Chondrocyte (in vitro differentiated cells): Measurements from ENCODE around the gene KHNYN. TPM values are rescaled to one million over a fixed set of nuclear protein-coding genes. Genes with fewer than 3 reads are reported as not detected.

Experiments used
- DNase-seq: peaks from one replicate; pipeline ENCODE4 v3.0.0; 2021; ENCODE audit warnings: mixed read lengths, low spot score
- H3K27ac Mint-ChIP-seq: one replicate; pipeline ENCODE4 v1.8.0; 2021; ENCODE audit warnings: mild to moderate bottlenecking, moderate library complexity, mixed read lengths; ENCODE audit not compliant: unreplicated experiment
- H3K27me3 Mint-ChIP-seq: 2 replicates; pipeline ENCODE4 v1.8.0; 2021; ENCODE audit warnings: low read depth, mixed read lengths
- H3K36me3 Mint-ChIP-seq: 2 replicates; pipeline ENCODE4 v1.8.0; 2021; ENCODE audit warnings: low read depth, mixed read lengths
- H3K4me1 Mint-ChIP-seq: 2 replicates; pipeline ENCODE4 v1.8.0; 2021; ENCODE audit warnings: low read depth, mild to moderate bottlenecking, mixed read lengths
- H3K4me3 Mint-ChIP-seq: one replicate; pipeline ENCODE4 v1.8.0; 2021; ENCODE audit warnings: mild to moderate bottlenecking, moderate library complexity, mixed read lengths; ENCODE audit not compliant: unreplicated experiment
- H3K9me3 Mint-ChIP-seq: 2 replicates; pipeline ENCODE4 v1.8.0; 2021; ENCODE audit warnings: low read depth, mixed read lengths
- CTCF ChIP-seq: fragments of 200-600 bp; sonication (generic); IDR thresholded peaks from 2 replicates; pipeline ENCODE4 v1.5.0; 2021; ENCODE audit warnings: antibody characterized with exemption, mild to moderate bottlenecking, moderate library complexity
- total RNA-seq: library from RNA; stranded (reverse); gene quantifications from 3 replicates; pipeline ENCODE4 v1.2.1, GENCODE V29; 2021

Gene KHNYN
- total RNA-seq, 1 donor from 2014 or later, result 53.8 TPM

GRCh38 chr14:24415421-24416253, 14.1 kb upstream of the KHNYN start:
- H3K4me1 Mint-ChIP-seq, result no peaks in the 10 kb centered on the region
- no peak overlapping the region for H3K4me3 Mint-ChIP-seq
- no peak overlapping the region for H3K27ac Mint-ChIP-seq
- no peak for DNase-seq
- H3K9me3 Mint-ChIP-seq, result no peaks in the 10 kb centered on the region
- H3K27me3 Mint-ChIP-seq, result no peaks in the 10 kb centered on the region
- peaks cover 28% of the 10 kb centered on the region for H3K36me3 Mint-ChIP-seq
- TF ChIP-seq CTCF, result no peak

GRCh38 chr14:24416254-24416931, 13.4 kb upstream of the KHNYN start:
- no peaks in the 10 kb centered on the region for H3K27me3 Mint-ChIP-seq
- no peak overlapping the region for H3K4me3 Mint-ChIP-seq
- DNase-seq, result no peak
- no peaks in the 10 kb centered on the region for H3K9me3 Mint-ChIP-seq
- no peak for TF ChIP-seq CTCF
- H3K4me1 Mint-ChIP-seq, result no peaks in the 10 kb centered on the region
- H3K36me3 Mint-ChIP-seq, result peaks cover 26% of the 10 kb centered on the region
- no peak overlapping the region for H3K27ac Mint-ChIP-seq

GRCh38 chr14:24416932-24417619, 12.7 kb upstream of the KHNYN start:
- TF ChIP-seq CTCF, result no peak
- H3K27me3 Mint-ChIP-seq, result no peaks in the 10 kb centered on the region
- peaks cover 25% of the 10 kb centered on the region for H3K36me3 Mint-ChIP-seq
- no peaks in the 10 kb centered on the region for H3K9me3 Mint-ChIP-seq
- no peak for DNase-seq
- H3K27ac Mint-ChIP-seq, result no peak overlapping the region
- H3K4me1 Mint-ChIP-seq, result no peaks in the 10 kb centered on the region
- H3K4me3 Mint-ChIP-seq, result no peak overlapping the region

DNA sequence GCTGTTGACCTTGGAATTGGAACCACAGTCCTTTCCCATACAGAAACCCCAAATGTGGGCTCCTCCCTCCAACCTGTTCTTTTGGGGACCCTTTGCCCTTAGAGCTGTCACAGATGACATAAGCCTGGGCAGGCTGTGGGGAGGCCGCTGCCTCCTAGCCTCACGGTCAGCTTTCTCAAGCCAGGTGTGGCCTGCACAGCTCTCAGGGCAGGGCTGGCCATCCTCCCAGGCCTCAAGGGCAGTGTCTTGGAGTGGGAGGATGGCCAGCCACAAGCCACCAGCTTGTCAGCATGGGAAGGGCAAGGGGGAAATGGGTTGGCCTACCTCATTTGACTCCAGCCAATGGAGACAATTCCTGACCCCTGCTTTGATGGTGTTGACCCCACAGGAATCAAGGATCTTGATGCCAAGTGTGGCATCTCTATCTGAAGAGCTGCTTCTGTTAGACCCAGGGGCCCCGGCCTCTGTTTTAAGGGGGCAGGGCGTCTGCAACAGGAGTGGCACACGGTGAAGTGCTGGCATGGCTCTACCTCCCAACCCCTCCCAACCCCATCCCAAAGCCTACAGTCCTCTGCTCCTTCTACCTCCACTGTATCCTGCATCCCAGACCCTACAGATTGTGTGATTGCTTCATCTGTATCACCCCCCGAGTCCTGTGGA, 11.8 kb upstream of the KHNYN start:
- peaks cover 18% of the 10 kb centered on the region for H3K36me3 Mint-ChIP-seq
- H3K27ac Mint-ChIP-seq, result no peak overlapping the region
- DNase-seq, result no peak
- TF ChIP-seq CTCF, result no peak
- H3K27me3 Mint-ChIP-seq, result no peaks in the 10 kb centered on the region
- H3K9me3 Mint-ChIP-seq, result no peaks in the 10 kb centered on the region
- no peak overlapping the region for H3K4me3 Mint-ChIP-seq
- H3K4me1 Mint-ChIP-seq, result no peaks in the 10 kb centered on the region

GRCh38 chr14:24418492-24418873, 11.3 kb upstream of the KHNYN start:
- no peak for TF ChIP-seq CTCF
- Mint-ChIP-seq H3K27me3 (no peaks in the 10 kb centered on the region), H3K9me3 (no peaks in the 10 kb centered on the region), H3K4me1 (no peaks in the 10 kb centered on the region), H3K27ac (no peak overlapping the region), H3K36me3 (peaks cover 16% of the 10 kb centered on the region), H3K4me3 (no peak overlapping the region)
- DNase-seq, result no peak
